Measurements from ENCODE around the gene CEACAM3. TPM values are rescaled to one million over a fixed set of nuclear protein-coding genes. Genes with fewer than 3 reads are reported as not detected.

The CEACAM3 gene
- total and polyA plus RNA-seq, 2 of the 8 experiments (the other 6 are each of a cell fraction or from before 2014, with no cell fraction given) = not detected

GRCh38 chr19:41784743-41785142, 11.6 kb upstream of the CEACAM3 start:
- Histone ChIP-seq H3K36me3 (ENCODE audit: control insufficient read depth in 2 of 4, insufficient read depth in 4 of 4, low read length in 3 of 4) (no peaks in the 10 kb centered on the region), H3K79me2 (ENCODE audit: control insufficient read depth in 1 of 2, insufficient read depth in 2 of 2, low read length in 2 of 2) (no peaks in the 10 kb centered on the region), H2BK15ac (ENCODE audit: low read length) (no peak overlapping the region), H3K23me2 (ENCODE audit: low read depth, low read length) (no peaks in the 10 kb centered on the region), H3K4ac (replicated peaks; ENCODE audit: insufficient read length, low read depth, low read length) (no peak overlapping the region), H2BK120ac (replicated peaks; ENCODE audit: low read depth, low read length) (no peak overlapping the region), H3K56ac (replicated peaks; ENCODE audit: insufficient read length, low read depth, low read length) (no peak overlapping the region), H2BK12ac (ENCODE audit: low read depth, low read length) (no peak overlapping the region), H4K91ac (replicated peaks; ENCODE audit: insufficient read length, low read length) (no peak overlapping the region), H3K27me3 (replicated peaks in 1 of 4; ENCODE audit: control insufficient read depth in 3 of 4, extremely low read depth in 1 of 4, insufficient read depth in 3 of 4, low read length in 3 of 4) (no peaks in the 10 kb centered on the region; a peak in 2 of 7 replicates), H4K20me1 (replicated peaks in 1 of 2; ENCODE audit: control insufficient read depth in 1 of 2, insufficient read depth in 2 of 2, low read length in 2 of 2) (no peaks in the 10 kb centered on the region), H4K5ac (ENCODE audit: insufficient read length, low read depth, low read length) (no peak overlapping the region), H3K4me3 (ENCODE audit: extremely low read depth in 1 of 4, insufficient read depth in 2 of 4, low read depth in 3 of 4, low read length in 4 of 4) (no peak overlapping the region), H3K18ac (ENCODE audit: extremely low read depth, low read length) (no peak overlapping the region), H3K79me1 (ENCODE audit: low read depth, low read length) (no peaks in the 10 kb centered on the region), H3K4me2 (ENCODE audit: insufficient read depth in 1 of 2, low read depth in 2 of 2, low read length in 2 of 2) (no peak overlapping the region; a peak in 1 of 4 replicates), H3K9ac (replicated peaks in 1 of 4; ENCODE audit: extremely low read depth in 1 of 4, low read depth in 3 of 4, low read length in 3 of 4) (no peak overlapping the region), H3K9me3 (ENCODE audit: insufficient read depth in 2 of 2, low read depth in 1 of 2, low read length in 1 of 2) (peaks cover 18 to 41% of the 10 kb centered on the region in 2 experiments), H2AFZ (ENCODE audit: low read length) (no peak overlapping the region), H3K23ac (ENCODE audit: insufficient read length) (no peak overlapping the region), H2BK20ac (ENCODE audit: low read length) (no peak overlapping the region), H3K14ac (ENCODE audit: insufficient read length) (no peak overlapping the region), H2BK5ac (ENCODE audit: low read depth, low read length) (no peak overlapping the region), H4K8ac (ENCODE audit: extremely low read depth, insufficient read depth, low read length) (no peak overlapping the region), H3K27ac (ENCODE audit: low read depth, low read length) (no peak overlapping the region), H3K4me1 (replicated peaks in 1 of 4; ENCODE audit: control insufficient read depth in 3 of 4, insufficient read depth in 4 of 4, low read length in 3 of 4) (no peaks in the 10 kb centered on the region), H2AK5ac (ENCODE audit: low read depth, low read length) (no peak overlapping the region)
- 81% methylated on average over 4 of the region's 4 CpGs; no CpG with 5 or more reads in 1 of the 2 experiments for WGBS, 2 experiments (ENCODE audit: extremely low coverage in 1 of 2, insufficient coverage in 1 of 2, insufficient read length in 1 of 2, insufficient replicate concordance in 2 of 2, low coverage in 1 of 2, low lambda C conversion rate in 2 of 2, missing lambda C conversion rate in 1 of 2)
- no peak for DNase-seq (ENCODE audit: low read depth in 1 of 2, low spot score in 2 of 2)
- no peak for FAIRE-seq
- TF ChIP-seq JUN (IDR thresholded peaks at IDR 0.05; ENCODE audit: low read depth, low read length) (no peak), USF2 (IDR thresholded peaks at IDR 0.05; ENCODE audit: low read length) (no peak), EZH2 (IDR thresholded peaks at IDR 0.05; ENCODE audit: low read depth, low read length, severe bottlenecking) (no peak), CTBP2 (IDR thresholded peaks at IDR 0.05; ENCODE audit: borderline replicate concordance, insufficient read depth, insufficient read length, low read length) (no peak)
- ChIA-PET CTCF (ENCODE audit: partially characterized antibody) (interaction anchor here (0.9 to 3.1 kb wide), 16 partner anchors 8 to 336 kb away, joined by 3 to 13 read pairs (median 5); partner anchors contain the start of gene CEACAM6), POLR2A (ENCODE audit: partially characterized antibody) (no interaction called here)

All from H1 (cell line).